Suprapubic skin (tissue), 4 donors: ENCODE data around the gene CCSER1. TPM values are rescaled to one million over a fixed set of nuclear protein-coding genes. Genes with fewer than 3 reads are reported as not detected.

Experiments used
- DNase-seq, 2 donors: peaks; one replicate each; pipeline ENCODE4 v3.0.0-alpha.2; 2019; ENCODE audit warnings: low spot score in 2 of 2
- H3K27ac ChIP-seq: fragments of 200-600 bp; sonication (generic); one replicate; pipeline ENCODE4 v1.5.1; 2019
- H3K27me3 ChIP-seq: fragments of 200-600 bp; sonication (generic); one replicate; pipeline ENCODE4 v1.5.1; 2019
- H3K36me3 ChIP-seq: fragments of 200-600 bp; sonication (generic); one replicate; pipeline ENCODE4 v1.5.1; 2019
- H3K4me1 ChIP-seq: fragments of 200-600 bp; sonication (generic); one replicate; pipeline ENCODE4 v1.5.1; 2019
- H3K4me3 ChIP-seq: fragments of 200-600 bp; sonication (generic); one replicate; pipeline ENCODE4 v1.5.1; 2019; ENCODE audit warnings: mild to moderate bottlenecking
- H3K9me3 ChIP-seq: fragments of 200-600 bp; sonication (generic); one replicate; pipeline ENCODE4 v1.5.1; 2019
- EP300 ChIP-seq: sonication (generic); formaldehyde crosslinking; IDR thresholded peaks from one replicate; pipeline ENCODE4 v1.6.1; 2017; ENCODE audit warnings: antibody characterized with exemption
- POLR2A ChIP-seq, 2 donors: fragments of 450-650 bp; IDR thresholded peaks; one replicate each; pipeline ENCODE4 v1.6.1; 2017; ENCODE audit warnings: antibody characterized with exemption in 2 of 2, mild to moderate bottlenecking in 2 of 2, moderate library complexity in 2 of 2
- POLR2AphosphoS5 ChIP-seq, 3 donors: sonication (generic); formaldehyde crosslinking; IDR thresholded peaks; one replicate each; pipeline ENCODE4 v1.6.1; 2017; ENCODE audit warnings: antibody characterized with exemption in 3 of 3
- WGBS: methylation state at CpG from one replicate; pipeline ENCODE4 v1.1.5; 2018; 5-methylcytosine and 5-hydroxymethylcytosine counted together
- total RNA-seq, 4 donors: library from RNA; depleted of rRNA; stranded (reverse); fragments of >200 nt; gene quantifications; one replicate each; pipeline ENCODE4 v1.1.0, GENCODE V29; 2016
- TF ChIP-seq, protein P1 (sequence below), 2 donors: fragments of 200-600 bp in 1 of 2; fragments of 450-650 bp in 1 of 2; sonication (generic) in 1 of 2; IDR thresholded peaks; one replicate each; pipeline ENCODE4 v1.5.1; 2016 to 2019; ENCODE audit warnings: antibody characterized with exemption in 2 of 2, mild to moderate bottlenecking in 1 of 2, moderate library complexity in 1 of 2

CCSER1 gene
- total RNA-seq, 4 donors from 2014 or later: 6.7 to 39.5 (median 11.8) TPM

DNA sequence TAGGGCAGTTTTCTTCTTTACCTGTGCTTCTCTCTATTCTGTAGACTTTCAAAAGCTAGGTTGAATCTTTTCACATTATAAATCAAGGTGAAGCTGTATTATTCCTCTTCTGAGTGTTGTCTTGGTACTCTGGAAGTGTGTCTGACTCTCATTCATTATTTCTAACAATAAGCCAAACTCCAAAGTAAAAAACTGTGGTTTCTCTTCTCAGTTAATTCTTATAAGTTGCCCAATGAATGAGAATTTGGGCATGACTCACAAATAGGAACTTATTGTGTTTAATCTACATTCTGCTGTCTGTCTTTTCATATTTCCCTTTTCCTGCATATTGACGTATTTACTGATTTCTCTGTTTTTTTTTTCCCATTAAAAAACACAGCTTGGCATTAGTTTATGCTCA, 714.5 kb downstream of the CCSER1 start:
- DNase-seq: no peak
- Histone ChIP-seq H3K4me1 (no peaks in the 10 kb centered on the region), H3K27ac (no peak overlapping the region), H3K27me3 (no peaks in the 10 kb centered on the region), H3K36me3 (no peaks in the 10 kb centered on the region), H3K9me3 (no peaks in the 10 kb centered on the region), H3K4me3 (no peak overlapping the region)
- TF ChIP-seq EP300 (no peak), POLR2A (IDR thresholded peaks at IDR 0.05) (no peak), POLR2AphosphoS5 (IDR thresholded peaks at IDR 0.05) (no peak)
- TF ChIP-seq, protein P1, sequence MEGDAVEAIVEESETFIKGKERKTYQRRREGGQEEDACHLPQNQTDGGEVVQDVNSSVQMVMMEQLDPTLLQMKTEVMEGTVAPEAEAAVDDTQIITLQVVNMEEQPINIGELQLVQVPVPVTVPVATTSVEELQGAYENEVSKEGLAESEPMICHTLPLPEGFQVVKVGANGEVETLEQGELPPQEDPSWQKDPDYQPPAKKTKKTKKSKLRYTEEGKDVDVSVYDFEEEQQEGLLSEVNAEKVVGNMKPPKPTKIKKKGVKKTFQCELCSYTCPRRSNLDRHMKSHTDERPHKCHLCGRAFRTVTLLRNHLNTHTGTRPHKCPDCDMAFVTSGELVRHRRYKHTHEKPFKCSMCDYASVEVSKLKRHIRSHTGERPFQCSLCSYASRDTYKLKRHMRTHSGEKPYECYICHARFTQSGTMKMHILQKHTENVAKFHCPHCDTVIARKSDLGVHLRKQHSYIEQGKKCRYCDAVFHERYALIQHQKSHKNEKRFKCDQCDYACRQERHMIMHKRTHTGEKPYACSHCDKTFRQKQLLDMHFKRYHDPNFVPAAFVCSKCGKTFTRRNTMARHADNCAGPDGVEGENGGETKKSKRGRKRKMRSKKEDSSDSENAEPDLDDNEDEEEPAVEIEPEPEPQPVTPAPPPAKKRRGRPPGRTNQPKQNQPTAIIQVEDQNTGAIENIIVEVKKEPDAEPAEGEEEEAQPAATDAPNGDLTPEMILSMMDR (IDR thresholded peaks at IDR 0.05): no peak
- WGBS: 74% methylated on average over 1 of the region's 1 CpG

DNA sequence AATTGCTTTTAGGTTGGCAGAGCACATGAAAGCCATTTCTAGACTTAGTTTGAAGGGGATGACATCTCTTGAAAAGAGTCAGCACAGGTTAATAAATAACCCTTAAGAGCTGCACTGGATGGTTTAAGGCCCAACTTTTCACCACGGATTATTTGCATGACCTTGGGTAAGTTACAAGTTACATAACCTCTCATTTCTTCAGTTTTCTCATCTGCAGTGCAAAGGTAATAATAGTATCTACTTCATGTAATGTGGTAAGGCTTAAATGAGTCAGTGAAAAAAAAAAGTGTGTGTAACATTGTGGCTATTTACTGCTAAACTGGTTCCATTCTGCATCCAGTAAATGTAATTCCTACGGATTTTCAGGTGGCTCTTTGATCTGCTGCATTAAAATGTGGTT, 715.8 kb downstream of the CCSER1 start:
- Histone ChIP-seq H3K27ac (no peak overlapping the region), H3K36me3 (no peaks in the 10 kb centered on the region), H3K27me3 (no peaks in the 10 kb centered on the region), H3K9me3 (no peaks in the 10 kb centered on the region), H3K4me1 (no peaks in the 10 kb centered on the region), H3K4me3 (no peak overlapping the region)
- TF ChIP-seq, protein P1 (IDR thresholded peaks at IDR 0.05): no peak
- TF ChIP-seq POLR2AphosphoS5 (IDR thresholded peaks at IDR 0.05) (no peak), EP300 (no peak), POLR2A (IDR thresholded peaks at IDR 0.05) (no peak)
- WGBS: 59% methylated on average over 2 of the region's 2 CpGs
- DNase-seq: no peak

DNA sequence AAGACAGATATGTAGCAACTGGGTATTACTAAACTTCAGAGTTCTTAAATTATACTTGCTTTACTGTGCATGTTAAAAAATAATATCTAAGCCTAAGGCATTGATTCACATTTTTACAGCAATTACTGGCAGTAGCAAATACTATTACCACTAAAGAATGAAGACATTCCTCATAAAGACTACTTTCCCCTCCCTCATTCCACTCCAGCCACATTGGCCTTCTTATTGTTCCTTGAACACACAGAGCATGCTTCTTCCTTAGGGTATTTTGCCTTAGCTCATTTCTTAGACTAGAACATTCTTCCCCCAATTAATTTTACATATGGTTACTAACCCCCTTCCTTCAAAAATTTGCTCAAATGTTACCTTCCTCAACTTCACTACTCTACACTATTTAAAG, 717.0 kb downstream of the CCSER1 start:
- Histone ChIP-seq H3K27ac (no peak overlapping the region), H3K4me3 (no peak overlapping the region), H3K36me3 (no peaks in the 10 kb centered on the region), H3K4me1 (no peaks in the 10 kb centered on the region), H3K27me3 (no peaks in the 10 kb centered on the region), H3K9me3 (no peaks in the 10 kb centered on the region)
- DNase-seq: no peak
- TF ChIP-seq EP300: no peak
- no peak for TF ChIP-seq POLR2A (IDR thresholded peaks at IDR 0.05)
- no peak for TF ChIP-seq POLR2AphosphoS5 (IDR thresholded peaks at IDR 0.05)
- TF ChIP-seq, protein P1 (IDR thresholded peaks at IDR 0.05): no peak

DNA sequence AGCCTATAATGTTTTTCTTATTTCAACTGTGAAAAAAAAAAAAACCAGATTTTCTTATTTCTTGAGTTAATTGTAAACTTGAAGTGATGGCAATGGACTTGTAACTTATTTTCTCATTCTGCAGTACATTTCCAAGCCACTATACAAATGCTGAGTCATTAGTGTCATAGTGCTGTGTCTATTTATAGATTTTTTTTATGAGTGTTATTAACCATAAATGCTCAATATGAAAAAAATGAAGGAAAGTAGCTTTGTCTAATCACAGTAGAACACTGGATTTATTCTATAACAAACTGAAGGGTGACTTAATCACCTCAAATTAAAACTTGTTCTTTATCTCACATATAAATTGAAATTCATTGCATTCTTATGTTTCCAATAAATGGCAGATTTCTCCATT, 718.6 kb downstream of the CCSER1 start:
- Histone ChIP-seq H3K9me3 (no peaks in the 10 kb centered on the region), H3K4me1 (no peaks in the 10 kb centered on the region), H3K4me3 (no peak overlapping the region), H3K27me3 (no peaks in the 10 kb centered on the region), H3K27ac (no peak overlapping the region), H3K36me3 (no peaks in the 10 kb centered on the region)
- DNase-seq: no peak
- TF ChIP-seq POLR2AphosphoS5 (IDR thresholded peaks at IDR 0.05): no peak
- no peak for TF ChIP-seq EP300

DNA sequence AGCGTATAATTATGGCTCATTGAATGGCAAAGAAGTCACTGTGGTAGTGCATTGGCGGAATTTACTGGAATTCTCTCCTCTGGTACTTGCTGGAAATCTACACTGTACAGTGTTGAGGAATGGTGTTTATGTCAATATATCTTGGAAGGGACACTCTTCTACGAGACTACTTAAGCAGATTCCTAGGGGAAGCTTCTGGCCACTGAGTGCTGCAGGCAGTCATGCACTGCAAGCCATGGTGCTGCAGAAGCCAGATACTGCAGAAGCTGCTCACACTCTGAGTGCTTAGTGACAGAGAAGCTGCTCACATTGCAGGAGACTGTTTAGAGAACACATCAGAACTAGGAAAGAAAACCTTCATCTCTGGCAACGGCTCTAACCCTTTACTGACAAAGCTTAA, 725.0 kb downstream of the CCSER1 start:
- no peaks in the 10 kb centered on the region for H3K27me3 ChIP-seq
- whole genome bisulfite sequencing: 75% methylated on average over 4 of the region's 4 CpGs

DNA sequence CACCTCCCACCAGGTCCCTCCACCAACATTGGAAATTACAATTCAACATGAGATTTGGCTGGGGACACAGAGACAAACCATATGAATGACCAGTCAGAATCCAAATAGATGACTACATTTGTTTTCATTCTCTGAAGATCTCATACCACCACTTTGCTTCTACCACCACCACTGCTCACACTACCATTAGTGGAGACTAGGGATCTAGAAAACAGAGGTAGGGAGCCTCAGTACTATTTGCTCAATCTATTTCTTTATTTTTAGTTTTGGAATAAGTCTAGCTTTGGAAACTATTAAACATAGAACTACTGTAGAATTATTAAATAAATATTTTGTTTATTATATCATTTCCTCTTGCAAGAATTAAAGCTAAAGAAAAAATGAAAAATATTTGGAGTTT, 727.9 kb downstream of the CCSER1 start:
- no peak for DNase-seq
- H3K27me3 ChIP-seq: no peaks in the 10 kb centered on the region
- no peaks in the 10 kb centered on the region for H3K4me1 ChIP-seq
- TF ChIP-seq EP300 (no peak), POLR2A (IDR thresholded peaks at IDR 0.05) (no peak), POLR2AphosphoS5 (IDR thresholded peaks at IDR 0.05) (no peak)
- TF ChIP-seq, protein P1 (IDR thresholded peaks at IDR 0.05): no peak
- no peak overlapping the region for H3K27ac ChIP-seq
- H3K36me3 ChIP-seq: no peaks in the 10 kb centered on the region
- no peaks in the 10 kb centered on the region for H3K9me3 ChIP-seq
- no peak overlapping the region for H3K4me3 ChIP-seq

More for the DNA sequence above, 725.0 kb downstream of the CCSER1 start:
- Histone ChIP-seq H3K9me3 (no peaks in the 10 kb centered on the region), H3K4me3 (no peak overlapping the region), H3K4me1 (no peaks in the 10 kb centered on the region), H3K27ac (no peak overlapping the region), H3K36me3 (no peaks in the 10 kb centered on the region)
- DNase-seq: no peak
- TF ChIP-seq EP300: no peak
